ENCODE data around the gene RSL1D1.

The RSL1D1 gene

DNA sequence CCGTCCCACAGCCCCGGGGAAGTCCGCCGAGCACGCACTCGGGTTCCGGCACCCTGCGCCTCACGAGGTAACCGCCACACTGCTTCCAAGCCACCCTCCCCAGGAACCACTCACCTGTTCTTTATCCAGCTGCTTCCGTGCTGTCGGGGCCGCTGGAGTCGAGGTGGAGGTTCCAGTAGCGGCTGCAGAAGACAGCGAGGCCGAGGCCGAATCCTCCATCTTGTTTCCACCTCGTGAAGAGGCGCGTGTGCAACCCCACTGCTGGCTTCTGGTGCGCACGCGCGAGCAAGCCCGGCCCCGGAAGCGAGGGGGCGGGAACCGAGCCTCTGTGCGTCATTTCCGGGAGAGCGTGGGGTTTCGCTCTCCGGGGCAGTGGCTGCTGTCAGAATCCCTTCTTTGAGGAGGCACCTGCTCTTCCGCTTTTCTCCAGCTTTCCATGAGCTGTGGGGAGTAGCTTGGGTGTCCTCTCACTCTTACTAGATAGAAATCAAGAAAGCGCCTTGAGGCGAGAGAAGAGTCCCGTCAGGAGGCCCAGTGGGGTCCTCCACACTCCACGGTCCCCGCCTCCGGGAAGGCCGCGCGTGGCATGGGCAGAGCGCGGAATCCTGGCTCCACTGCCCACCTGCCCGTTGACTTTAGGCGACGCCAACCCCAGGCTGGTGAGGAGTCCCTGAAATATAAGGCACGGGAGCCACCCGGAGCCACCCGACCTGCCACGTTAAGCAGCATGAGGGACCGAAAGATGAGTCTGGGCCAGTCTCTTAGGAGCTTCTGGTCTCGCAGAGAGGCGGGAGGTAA, at the start of gene RSL1D1:
Gene RSL1D1, minus strand, starts transcription at position 249 of the 798 bp plus-strand sequence. Its CDS starts 30 bp downstream, at position 219.
- DNase-seq (ENCODE audit: low read depth in 3 of 3), result peak; percentile 87 to 88 (median 88)

DNA sequence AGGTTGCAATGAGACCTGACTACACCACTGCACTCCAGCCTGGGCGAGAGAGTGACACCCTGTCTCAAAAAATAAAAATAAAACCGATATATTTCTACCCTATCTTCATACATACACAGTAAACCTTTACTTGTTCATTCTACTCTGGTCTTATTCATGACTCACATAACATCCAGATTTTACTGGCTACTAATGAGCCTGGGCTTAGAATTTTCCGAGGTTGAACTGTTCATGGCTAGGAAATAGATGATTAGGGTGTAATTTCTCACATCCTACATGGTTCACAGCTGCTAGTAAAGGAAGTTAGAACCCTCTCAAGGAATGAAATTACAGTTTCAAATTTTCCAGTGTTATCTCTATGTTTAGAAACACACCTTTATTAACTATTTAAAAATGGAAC, 49.7 kb upstream of the RSL1D1 start:
- DNase-seq (ENCODE audit: low read depth in 3 of 3), result no peak

DNA sequence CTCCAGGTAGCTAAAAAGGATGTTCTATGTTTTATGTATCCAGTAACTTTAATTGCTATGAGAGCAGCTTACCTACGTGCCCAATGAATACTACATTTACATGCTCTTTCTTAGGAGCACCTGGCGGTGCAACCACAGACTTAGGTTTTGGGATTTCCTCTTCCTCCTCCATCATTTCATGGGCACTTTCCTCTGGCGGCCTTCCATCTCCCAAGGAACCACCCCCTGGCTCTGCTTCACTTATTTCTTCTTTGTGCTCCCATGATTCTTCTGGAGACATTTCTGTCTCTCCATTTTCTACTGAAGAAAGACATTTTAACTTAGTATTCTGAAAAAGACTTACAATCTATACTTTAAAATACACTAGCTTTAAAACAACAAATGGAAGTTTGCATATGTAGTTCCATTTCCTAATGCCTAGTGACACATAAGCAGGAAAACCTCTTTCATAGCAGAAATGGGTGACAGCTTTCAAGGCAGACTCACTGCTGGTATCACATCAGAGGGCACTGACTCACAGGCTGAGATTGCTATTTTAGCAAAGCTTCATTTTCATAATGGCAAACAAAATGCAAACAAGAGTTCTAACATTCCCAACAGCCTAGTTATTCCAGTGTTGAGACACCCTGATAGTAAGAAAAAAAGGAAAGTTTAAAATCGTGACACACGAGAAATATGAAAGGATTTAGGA, 45.3 kb upstream of the RSL1D1 start:
- DNase-seq (ENCODE audit: low read depth in 3 of 3), result no peak

DNA sequence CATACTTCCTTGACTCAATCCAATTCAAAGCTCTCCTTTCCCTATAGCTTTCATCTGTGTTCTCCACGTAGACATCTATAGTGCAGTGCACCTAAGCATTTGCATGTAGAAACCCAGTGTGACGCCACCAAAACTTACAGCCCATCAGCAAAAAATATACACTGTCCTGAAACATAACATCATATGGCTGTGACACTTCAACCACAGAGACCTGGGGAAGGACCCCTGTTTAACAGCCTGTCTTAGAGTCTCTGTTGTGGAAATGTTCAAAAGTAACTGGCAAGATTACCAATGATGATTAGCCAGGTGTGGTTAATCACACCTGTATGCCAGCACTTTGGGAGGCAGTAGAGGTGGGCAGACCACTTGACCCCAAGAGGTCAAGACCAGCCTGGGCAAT, 42.2 kb upstream of the RSL1D1 start:
- DNase-seq (ENCODE audit: low read depth in 3 of 3), result no peak

DNA sequence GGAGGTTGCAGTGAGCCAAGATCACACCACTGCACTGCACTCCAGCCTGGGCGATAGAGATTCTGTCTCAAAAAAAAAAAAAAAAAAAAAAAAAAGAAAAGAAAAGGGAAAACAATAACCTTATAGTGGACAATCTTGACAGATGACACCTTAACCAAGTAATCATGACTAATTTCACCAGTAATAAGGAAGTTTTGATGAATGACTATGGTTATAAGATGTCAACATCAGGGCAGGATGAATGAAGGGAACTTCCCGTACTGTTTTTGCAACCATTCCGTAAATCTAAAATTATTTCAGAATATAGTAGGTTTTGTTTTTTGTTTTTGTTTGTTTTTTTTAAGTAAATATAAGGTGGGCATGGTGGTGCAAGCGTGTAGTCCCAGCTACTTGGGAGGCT, 41.4 kb upstream of the RSL1D1 start:
- no peak for DNase-seq (ENCODE audit: low read depth in 3 of 3)

DNA sequence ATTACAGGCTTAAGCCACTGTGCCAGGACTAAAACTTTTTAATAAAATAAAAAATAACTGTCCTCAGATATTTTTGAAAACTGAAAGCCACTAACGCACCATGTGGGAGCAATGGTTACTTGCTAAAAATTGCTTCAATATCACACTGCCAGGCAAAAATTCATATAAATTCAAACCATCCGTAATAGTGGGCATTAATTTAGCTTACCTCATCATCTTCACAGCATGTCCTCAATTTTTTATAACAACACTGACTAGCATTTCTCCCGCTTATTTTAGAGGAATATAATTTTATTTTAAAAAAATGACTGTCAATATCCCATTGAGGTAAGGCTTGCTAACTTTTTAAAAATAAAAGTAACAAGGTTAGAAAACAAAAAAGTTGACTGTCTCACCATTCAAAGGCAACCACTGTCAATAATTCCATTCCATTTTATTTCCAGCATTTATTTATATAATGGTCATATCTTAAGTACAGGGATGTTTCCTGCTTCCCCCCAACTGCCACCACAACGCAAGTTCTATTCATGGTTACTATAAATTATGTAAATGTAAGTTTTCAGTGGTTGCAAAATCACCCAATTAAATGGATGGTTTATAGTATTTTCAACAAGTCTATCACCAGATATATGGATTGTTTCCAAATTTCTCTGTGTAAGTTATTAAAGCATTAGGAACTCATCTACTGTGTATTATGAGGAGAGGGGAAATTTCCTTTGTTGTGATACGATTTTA, 39.1 kb upstream of the RSL1D1 start:
- DNase-seq (ENCODE audit: low read depth in 3 of 3), result no peak

DNA sequence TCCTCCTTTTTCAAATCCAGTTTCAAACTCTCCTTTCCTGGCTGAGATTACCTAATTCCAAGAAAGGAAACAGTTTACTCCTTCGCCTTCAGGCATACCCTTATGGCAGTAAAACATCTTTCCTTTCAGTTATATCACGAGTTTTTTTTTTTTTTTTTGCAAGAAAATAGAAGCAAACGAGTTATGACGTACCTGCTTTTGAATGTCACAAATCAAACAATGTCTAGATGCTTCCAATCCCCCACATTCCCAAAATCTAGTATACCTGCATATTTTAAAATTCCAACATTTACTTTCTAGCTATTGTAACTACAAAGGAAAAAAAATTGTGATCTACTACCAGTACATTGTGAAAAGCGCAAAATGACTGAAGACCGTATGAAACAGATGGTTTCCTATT, 35.5 kb upstream of the RSL1D1 start:
- DNase-seq (ENCODE audit: low read depth in 3 of 3), result no peak

DNA sequence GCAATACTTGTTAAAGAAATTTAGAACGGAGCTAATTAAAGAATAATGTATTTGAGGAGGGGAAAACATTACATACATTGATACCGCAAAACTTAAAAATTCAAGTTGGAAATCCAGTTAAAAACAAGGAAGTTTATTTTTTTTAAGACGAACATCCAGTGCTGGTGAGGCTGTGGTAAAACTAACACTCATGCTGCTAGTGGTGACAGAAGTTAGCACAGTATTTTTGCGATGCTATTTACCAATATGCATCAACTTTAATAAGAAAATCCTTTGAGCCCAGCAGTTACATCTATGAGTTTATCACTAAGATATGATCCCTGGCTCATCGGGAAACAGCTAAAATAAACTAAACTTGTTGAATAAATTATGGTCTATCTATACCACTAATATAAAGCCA, 32.7 kb upstream of the RSL1D1 start:
- no peak for DNase-seq (ENCODE audit: low read depth in 3 of 3)

DNA sequence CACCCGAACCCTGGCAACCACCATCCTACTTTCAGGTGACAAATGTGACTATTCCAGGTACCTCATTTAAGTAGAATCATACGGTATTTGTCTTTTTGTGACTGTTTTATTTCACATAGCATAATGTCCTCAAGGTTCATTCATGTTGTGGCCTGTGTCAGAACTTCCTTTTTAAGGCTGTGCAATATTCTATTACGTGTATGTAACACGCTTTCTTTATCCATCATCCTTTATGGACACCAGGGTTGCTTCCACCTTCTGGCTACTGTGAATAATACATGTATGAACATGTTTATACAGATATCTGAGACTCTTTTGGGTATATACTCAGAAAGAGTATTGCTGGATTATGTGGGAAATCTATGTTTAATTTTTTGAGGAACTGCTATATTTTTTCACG, 28.7 kb upstream of the RSL1D1 start:
- no peak for DNase-seq (ENCODE audit: low read depth in 3 of 3)

DNA sequence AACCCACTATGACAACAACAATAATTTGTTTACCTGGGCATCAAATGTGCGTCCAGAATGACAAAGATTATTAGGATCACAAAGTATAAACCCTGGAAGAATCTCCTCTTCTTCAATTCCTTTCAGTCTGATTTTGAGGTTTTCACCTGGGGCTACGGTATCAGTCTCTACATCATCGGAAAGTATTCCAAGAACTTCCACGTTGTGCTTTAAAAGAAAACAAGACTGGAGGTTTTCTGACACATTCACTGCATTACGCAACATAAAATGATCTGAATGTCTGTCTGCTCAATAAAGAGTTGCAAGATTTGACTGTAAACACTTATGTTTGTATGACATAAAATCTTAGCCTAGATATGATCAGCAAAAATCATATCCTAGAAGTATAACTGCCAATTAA, 26.0 kb upstream of the RSL1D1 start:
- DNase-seq (ENCODE audit: low read depth in 3 of 3), result no peak

DNA sequence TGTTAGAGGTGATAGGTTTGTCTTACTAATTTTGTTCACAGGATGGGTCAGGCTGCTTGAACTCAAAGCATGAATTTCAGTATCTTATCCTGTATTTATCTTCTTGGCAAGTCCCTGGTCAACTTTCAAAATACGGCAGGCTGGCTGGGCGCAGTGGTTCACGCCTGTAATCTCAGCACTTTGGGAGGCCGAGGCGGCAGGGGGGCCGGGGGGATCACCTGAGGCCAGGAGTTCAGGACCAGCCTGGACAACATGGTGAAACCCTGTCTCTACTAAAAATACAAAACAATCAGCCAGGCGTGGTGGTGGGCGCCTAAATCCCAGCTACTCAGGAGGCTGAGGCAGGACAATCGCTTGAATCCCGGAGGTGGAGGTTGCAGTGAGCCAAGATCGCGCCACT, 25.0 kb upstream of the RSL1D1 start:
- no peak for DNase-seq (ENCODE audit: low read depth in 3 of 3)

DNA sequence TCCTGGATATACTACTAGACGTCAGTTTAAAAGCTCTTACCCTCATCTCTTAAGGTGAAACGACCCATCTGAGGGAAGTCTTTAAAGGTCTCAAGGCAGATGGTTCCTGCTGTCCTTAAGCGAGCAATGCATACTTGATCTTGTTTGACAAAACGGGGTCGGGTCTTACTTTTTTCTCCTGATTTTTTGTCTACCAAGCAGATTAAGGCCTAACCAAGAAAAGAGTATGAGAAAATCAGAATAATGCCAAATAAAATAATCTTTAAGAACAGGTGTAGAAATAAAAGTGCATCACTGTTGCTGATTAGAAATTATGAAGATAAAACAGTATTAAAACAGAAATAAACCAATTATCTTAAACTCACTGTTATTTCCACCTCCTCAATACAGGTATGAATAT, 24.4 kb upstream of the RSL1D1 start:
- no peak for DNase-seq (ENCODE audit: low read depth in 3 of 3)

DNA sequence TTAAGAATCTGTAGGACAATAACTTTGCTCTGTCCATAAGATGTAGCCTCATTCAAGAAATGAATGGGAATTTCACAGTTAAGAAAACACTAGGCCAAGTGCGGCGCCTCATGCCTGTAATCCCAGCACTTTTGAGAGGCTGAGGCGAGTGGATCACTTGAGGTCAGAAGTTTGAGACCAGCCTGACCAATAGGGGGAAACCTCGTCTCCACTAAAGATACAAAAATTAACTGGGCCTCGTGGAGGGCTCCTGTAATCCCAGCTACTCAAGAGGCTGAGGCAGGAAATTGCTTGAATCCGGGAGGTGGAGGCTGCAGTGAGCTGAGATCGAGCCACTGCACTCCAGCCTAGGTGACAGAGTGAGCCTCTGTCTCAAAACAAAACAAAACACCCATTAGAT, 19.9 kb upstream of the RSL1D1 start:
- DNase-seq (ENCODE audit: low read depth in 3 of 3), result no peak

DNA sequence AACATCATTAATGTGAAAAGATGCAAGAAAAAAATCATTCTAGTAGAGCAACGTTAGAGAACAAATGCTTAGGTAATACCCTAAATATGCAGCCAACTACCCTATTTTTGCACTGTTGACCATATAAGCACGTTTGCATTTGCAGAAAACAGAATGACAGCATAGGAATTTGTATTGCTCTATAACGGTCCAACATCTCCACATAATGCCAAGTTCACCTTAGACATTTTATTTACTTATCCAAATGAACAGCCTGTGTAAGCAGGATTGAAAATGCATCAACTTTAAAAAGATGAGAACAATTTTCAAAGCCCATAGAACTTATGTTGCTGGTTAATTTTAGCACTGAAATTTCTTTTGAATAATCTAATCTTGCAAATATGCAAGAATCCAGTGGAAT, 19.1 kb upstream of the RSL1D1 start:
- no peak for DNase-seq (ENCODE audit: low read depth in 3 of 3)

DNA sequence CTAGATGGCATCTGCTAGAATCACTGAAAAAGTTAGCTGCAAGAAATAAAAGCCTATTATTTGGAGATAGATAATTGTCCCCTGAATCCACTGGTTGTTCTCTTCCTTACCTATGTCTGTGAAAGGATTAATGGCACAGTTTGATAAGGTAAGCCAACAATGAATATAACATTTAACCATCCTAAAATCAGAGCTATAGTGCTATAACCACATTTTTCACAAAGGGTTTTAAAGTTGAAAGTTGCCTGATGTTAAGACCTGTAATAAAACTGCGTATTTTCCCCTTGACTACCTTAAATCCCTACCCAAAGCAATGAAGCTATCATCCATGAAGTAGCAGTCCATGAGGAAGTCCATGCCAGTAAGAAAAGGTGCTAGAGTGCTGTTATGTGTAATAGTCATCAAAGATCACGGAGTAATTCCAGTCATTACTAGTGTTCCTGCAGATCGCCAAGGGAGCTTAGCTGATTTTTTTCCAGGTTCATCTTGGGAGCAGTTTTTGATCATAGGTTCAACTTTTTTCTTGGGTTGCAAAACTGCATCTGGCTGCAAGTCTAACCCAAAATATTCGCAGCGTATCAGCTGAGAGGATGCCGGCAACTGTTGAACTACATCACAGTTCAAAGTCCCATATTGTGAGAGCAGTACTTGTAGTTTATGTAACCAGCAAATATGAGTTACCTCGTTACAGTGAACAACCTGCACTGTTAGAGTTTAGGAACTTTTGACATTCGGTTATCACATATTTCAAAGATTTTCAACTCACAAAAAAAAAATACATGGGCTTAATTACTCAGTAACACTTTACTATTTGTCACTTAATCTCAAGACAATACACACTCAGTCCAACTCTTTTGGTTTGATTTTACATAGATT, 18.2 kb upstream of the RSL1D1 start:
- no peak for DNase-seq (ENCODE audit: low read depth in 3 of 3)

DNA sequence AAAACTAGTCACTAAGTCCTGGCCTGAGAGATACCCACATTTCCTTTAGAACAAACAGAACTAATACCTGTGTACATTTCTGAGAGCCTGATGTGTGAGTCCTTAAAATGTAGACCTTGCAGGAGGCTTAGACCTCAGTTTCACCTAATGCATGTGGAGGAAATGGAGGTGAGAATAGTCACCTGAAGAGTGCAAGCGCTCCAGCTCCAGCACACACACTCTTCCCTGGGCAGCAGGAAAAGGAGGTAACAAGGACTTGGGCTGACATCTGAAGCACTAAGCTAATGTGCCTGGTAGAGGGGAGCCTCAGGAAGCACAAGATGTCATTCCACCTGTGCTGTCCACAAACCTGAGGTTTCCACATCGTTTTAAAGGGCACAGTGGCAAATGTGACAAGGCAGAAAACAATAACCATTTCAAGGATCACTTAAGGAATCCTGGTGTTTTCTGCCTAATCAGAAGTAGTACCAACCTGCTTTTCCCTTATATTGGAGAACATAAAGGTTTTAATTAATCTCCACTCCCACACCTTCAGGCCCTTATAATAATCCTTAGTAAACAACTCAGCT, 17.2 kb upstream of the RSL1D1 start:
- no peak for DNase-seq (ENCODE audit: low read depth in 3 of 3)

DNA sequence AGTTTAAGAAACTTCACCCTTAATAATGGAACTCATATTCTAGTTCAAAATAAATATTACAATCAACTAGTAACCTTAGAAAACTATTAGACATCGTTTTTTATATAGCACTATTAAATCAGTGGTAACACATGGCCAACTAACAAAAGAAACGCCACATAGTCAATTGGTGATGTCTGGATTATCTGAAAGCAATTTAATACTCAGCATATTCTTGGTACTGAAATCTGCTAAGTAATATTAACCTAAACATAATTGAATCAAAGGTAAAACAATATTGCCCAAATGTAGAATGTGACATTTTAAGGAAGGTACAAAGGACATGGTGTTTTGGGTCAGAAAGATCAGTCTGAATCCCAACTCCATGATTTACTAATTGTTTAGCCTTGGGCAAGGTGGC, 11.1 kb upstream of the RSL1D1 start:
- DNase-seq (ENCODE audit: low read depth in 3 of 3), result no peak

DNA sequence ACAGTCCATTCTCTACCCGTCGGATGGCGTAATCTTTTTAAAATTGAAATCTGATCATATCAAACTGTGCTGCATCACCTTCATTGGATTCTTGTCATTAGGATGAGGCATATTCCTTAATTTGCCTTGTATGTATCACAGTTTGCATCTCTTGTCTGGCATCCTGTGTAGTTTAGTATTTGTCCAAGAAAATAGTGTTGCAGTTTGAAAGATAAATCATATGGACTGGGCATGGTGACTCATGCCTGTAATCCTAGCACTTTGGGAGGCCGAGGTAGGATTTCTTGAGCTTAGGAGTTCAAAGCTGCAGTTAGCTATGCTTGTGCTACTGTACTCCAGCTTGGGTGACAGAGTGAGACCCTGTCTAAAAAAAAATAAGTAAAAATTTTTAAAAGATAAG, 5.8 kb upstream of the RSL1D1 start:
- DNase-seq (ENCODE audit: low read depth in 3 of 3), result no peak

DNA sequence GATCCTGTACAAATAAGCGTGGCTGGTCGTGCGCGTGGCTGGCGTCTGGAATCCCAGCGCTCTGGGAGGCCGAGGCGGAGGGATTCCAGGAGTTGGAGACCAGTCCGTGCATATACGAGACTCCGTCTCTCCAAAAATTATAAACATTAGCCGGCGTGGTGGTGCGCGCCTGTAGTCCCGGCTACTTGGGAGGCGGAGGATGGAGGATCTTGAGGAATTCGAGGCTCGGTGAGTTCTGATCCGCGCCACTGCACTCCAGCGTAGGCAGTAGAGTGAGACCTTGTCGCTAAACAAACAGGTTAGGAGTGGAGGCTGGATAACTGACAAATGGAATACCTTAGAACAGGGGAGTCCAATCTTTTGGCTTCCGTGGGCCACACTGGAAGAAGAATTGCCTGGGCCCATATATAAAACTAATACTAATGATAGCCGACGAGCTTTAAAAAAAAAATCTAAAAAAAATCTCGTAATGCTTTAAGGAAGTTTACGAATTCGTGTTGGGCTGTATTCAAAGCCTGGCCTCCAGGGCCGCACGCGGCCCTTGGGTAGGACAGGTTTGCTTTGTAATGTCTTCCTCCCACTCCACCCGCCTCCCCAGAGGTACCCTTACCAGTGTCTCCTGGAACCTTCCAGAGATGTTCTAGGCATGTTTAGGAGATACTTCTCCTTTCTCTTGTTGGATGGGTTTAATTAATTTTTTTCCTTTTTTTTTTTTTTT, 909 bp upstream of the RSL1D1 start:
- DNase-seq (ENCODE audit: low read depth in 3 of 3), result no peak

DNA sequence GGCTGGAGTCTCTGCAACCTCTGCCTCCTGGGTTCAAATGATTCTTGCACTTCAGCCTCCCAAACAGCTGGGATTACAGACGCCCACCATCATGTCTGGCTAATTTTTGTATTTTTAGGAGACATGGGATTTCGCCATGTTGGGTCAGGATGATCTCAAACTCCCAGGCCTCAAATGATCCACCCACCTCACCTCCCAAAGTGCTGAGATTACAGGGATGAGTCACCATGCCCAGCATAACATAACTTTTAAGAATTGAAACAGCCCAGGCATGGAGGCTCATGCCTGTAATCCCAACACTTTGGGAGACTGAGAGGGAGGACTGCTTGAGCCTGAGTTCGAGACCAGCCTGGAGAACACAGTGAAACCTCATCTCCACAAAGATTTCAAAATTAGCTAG, 2.5 kb downstream of the RSL1D1 start:
- no peak for DNase-seq (ENCODE audit: low read depth in 3 of 3)

DNA sequence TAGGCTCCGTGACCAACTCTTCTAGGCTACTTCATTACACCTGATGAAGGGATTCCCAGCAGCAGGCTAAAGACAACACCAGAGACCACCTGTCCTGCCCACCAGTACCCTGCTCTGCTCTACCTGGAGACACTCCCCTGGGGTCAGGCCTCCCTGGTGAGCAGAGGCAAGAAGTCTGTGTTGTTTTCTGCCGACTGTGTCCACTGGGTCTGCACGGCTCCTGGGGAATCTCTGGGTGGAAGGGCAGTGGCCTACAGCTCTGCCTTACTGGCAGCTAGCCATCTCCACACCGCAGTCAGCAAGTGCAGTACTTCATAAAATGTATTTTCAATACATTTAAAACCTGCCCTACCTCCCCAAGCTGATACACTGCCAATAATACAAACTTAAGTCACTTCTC, 6.8 kb downstream of the RSL1D1 start:
- DNase-seq (ENCODE audit: low read depth in 3 of 3), result no peak

Measured in stimulated activated CD4-positive, alpha-beta T cell treated with anti-CD3 and anti-CD28 coated beads, TNF-alpha, amount 100 ng/mL, for 24 hours (primary cell).